Anterior cingulate cortex (tissue), 58 donors: ENCODE results near the gene USP34.
"Not testable (repeated sequence)": the region's sequence is repeated elsewhere in the genome, so short reads cannot be mapped to it uniquely, and the experiment has no call there.

ENCODE experiments used
- DNase-seq, 58 donors: peaks; one replicate each; lab custom pipeline; 2025; lab: John Stamatoyannopoulos, UW

The USP34 gene

GRCh38 chr2:61426267-61426897 lies 44.5 kb downstream of the USP34 start:
- DNase-seq = no peak

GRCh38 chr2:61425605-61426155 lies 45.2 kb downstream of the USP34 start:
- no peak for DNase-seq

- DNase-seq = no peak
Observed at GRCh38 chr2:61423714-61424113, 47.2 kb downstream of the USP34 start.

- no peak for DNase-seq
Observed at GRCh38 chr2:61421611-61422010, 49.3 kb downstream of the USP34 start.

- DNase-seq = no peak
Observed at GRCh38 chr2:61420991-61421544, 49.8 kb downstream of the USP34 start.

- DNase-seq = no peak
Observed at GRCh38 chr2:61419570-61419969, 51.3 kb downstream of the USP34 start.

- no peak for DNase-seq
Observed at GRCh38 chr2:61419129-61419528, 51.8 kb downstream of the USP34 start.

GRCh38 chr2:61416871-61417645 lies 53.8 kb downstream of the USP34 start:
- no peak for DNase-seq

- DNase-seq = no peak
Observed at GRCh38 chr2:61415265-61415664, 55.6 kb downstream of the USP34 start.

GRCh38 chr2:61414674-61415073 lies 56.2 kb downstream of the USP34 start:
- no peak for DNase-seq

- no peak for DNase-seq
Observed at GRCh38 chr2:61411109-61411508, 59.8 kb downstream of the USP34 start.

- no peak for DNase-seq
Observed at GRCh38 chr2:61410185-61410584, 60.7 kb downstream of the USP34 start.

- DNase-seq = no peak
Observed at GRCh38 chr2:61405813-61406212, 65.1 kb downstream of the USP34 start.

- DNase-seq = no peak
Observed at GRCh38 chr2:61404438-61404837, 66.4 kb downstream of the USP34 start.

- no peak for DNase-seq
Observed at GRCh38 chr2:61398413-61398812, 72.5 kb downstream of the USP34 start.

- no peak for DNase-seq
Observed at GRCh38 chr2:61396005-61396404, 74.9 kb downstream of the USP34 start.

- not testable (repeated sequence) for DNase-seq
Observed at GRCh38 chr2:61387588-61387987, 83.3 kb downstream of the USP34 start.

GRCh38 chr2:61380882-61381197 lies 90.0 kb downstream of the USP34 start:
- DNase-seq = not testable (repeated sequence)

GRCh38 chr2:61380056-61380881 lies 90.6 kb downstream of the USP34 start:
- DNase-seq = no peak

- no peak for DNase-seq
Observed at GRCh38 chr2:61379521-61379920, 91.4 kb downstream of the USP34 start.

- no peak for DNase-seq
Observed at GRCh38 chr2:61378281-61378680, 92.6 kb downstream of the USP34 start.
